H1 (cell line): ENCODE data around the gene PPP6C. TPM values are rescaled to one million over a fixed set of nuclear protein-coding genes. Genes with fewer than 3 reads are reported as not detected.

Experiments used
- ASH2L ChIP-seq: fragments of 200-600, 300-600 bp; sonication (generic); IDR thresholded peaks from one replicate; pipeline ENCODE4 v1.7.1; 2017; ENCODE audit warnings: low read length
- CBX5 ChIP-seq: fragments of 300-800, 300-1000 bp; sonication (generic); IDR thresholded peaks from 2 replicates; pipeline ENCODE4 v1.7.1; 2016; ENCODE audit warnings: antibody characterized with exemption, low read length, low read depth
- CHD2 ChIP-seq: IDR thresholded peaks from 2 replicates; pipeline ENCODE4 v1.6.1; 2012; ENCODE audit warnings: low read length, improper control_type of control experiment
- CREB1 ChIP-seq: IDR thresholded peaks from 2 replicates; pipeline ENCODE4 v1.6.1; 2012; ENCODE audit warnings: inconsistent platforms
- JUN ChIP-seq: IDR thresholded peaks from 2 replicates; pipeline ENCODE4 v1.6.1; 2011; ENCODE audit warnings: low read depth, mild to moderate bottlenecking, improper control_type of control experiment, low read length
- KDM4A ChIP-seq: IDR thresholded peaks from one replicate; pipeline ENCODE4 v1.7.1; 2012; ENCODE audit warnings: low read depth, mild to moderate bottlenecking, moderate library complexity, low read length, inconsistent platforms; ENCODE audit not compliant: severe bottlenecking
- KDM5A ChIP-seq: fragments of 200-600 bp; IDR thresholded peaks from 2 replicates; pipeline ENCODE4 v1.7.1; 2012; ENCODE audit warnings: mild to moderate bottlenecking, low read length, inconsistent platforms, mixed read lengths
- NRF1 ChIP-seq: IDR thresholded peaks from 2 replicates; pipeline ENCODE4 v1.6.1; 2011; ENCODE audit warnings: mild to moderate bottlenecking, low read depth, low read length, improper control_type of control experiment
- POLR2AphosphoS5 ChIP-seq: IDR thresholded peaks from 2 replicates; pipeline ENCODE4 v1.6.1; 2011; ENCODE audit warnings: low read depth, low read length
- RAD21 ChIP-seq, 2 experiments: IDR thresholded peaks in 1 of 2; conservative IDR thresholded peaks in 1 of 2; 2 replicates each; pipeline ENCODE4 v1.6.1; 2011; ENCODE audit warnings: low read depth in 2 of 2, low read length in 2 of 2, improper control_type of control experiment in 1 of 2, inconsistent platforms in 1 of 2, mild to moderate bottlenecking in 1 of 2, moderate library complexity in 1 of 2
- SP2 ChIP-seq: IDR thresholded peaks from 2 replicates; pipeline ENCODE4 v1.6.1; 2012; ENCODE audit warnings: mild to moderate bottlenecking, low read length, inconsistent platforms
- TAF7 ChIP-seq: optimal IDR thresholded peaks from 2 replicates; pipeline ENCODE3; 2011; ENCODE audit warnings: low read depth, mild to moderate bottlenecking, inconsistent platforms, low read length, moderate library complexity, borderline replicate concordance
- TBP ChIP-seq: IDR thresholded peaks from 2 replicates; pipeline ENCODE4 v1.6.1; 2011; ENCODE audit warnings: low read depth, low read length, improper control_type of control experiment
- YY1 ChIP-seq: IDR thresholded peaks from 2 replicates; pipeline ENCODE4 v1.6.1; 2011; ENCODE audit warnings: low read depth, mild to moderate bottlenecking, low read length
- polyA plus RNA-seq, 7 experiments: library from polyadenylated mRNA; depleted of rRNA in 3 of 7; stranded (reverse) in 5 of 7; unstranded in 2 of 7; fragments of >200 nt in 5 of 7; fragments of 200-250 nt in 2 of 7; gene quantifications; 1 replicate in 5 of 7; 2 replicates in 1 of 7; 4 replicates in 1 of 7; pipeline versions ENCODE4 v1.2.1 to v1.2.3, GENCODE V29; 2011 to 2013; ENCODE audit warnings: missing spikeins in 2 of 7, mixed read lengths in 2 of 7
- total RNA-seq: library from RNA; stranded (reverse); fragmentation: NEBNext Ultra II Directional; extraction: Animal tissue kit (Norgen Biotek cat#: 25700); gene quantifications from 2 replicates; pipeline ENCODE4 v1.2.1, GENCODE V29; 2021
- TF ChIP-seq, protein P1 (sequence below): IDR thresholded peaks from 2 replicates; pipeline ENCODE4 v1.6.1; 2012; ENCODE audit warnings: inconsistent platforms

The PPP6C gene
- total and polyA plus RNA-seq, 2 of the 8 experiments (the other 6 are each of a cell fraction or from before 2014, with no cell fraction given): 22.8 to 52.3 TPM

DNA sequence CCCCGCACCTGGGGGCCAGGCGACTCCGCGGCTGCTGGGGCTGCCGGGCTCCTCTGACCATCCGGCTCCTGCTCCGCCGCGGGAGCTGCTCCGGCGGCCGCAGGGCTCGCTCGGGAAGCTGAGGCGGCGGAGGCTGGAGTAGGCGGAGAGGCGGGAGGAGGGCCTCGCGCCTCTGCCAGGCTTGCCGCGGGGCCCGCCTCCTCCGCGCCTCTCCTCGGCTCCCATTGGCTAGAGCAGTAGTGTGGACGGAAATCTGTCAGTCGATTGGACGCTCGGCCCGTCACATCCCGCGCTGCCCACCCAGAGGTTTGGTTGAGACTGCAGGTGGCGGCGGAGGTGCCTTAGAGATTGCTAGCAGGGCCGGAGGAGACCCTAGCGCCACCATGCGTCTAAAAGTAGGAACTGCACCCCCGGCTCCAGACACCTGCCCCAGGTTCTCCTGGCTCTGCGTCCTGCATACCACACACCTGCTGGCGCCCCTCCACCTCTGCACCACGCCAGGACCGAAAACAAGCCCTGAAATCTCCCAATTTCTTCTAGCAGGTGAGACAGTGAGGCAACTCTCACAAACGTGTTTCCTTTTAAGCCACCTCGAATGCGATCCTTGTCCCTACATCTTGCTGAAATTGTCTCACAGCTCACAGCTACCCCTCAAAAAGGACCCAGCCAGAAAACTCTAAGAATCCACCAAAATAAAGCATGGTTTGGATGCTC is 46.1 kb downstream of the PPP6C start, which contains the start of gene SCAI (continued):
- TF ChIP-seq JUN: no peak
- TF ChIP-seq YY1: no peak
- peak; percentile 8 for TF ChIP-seq KDM4A
- peak; percentile 13 for TF ChIP-seq TAF7
- peak; percentile 84 for TF ChIP-seq SP2
- peak; percentile 93 for TF ChIP-seq CHD2
- peak; percentile 79 to 83 for TF ChIP-seq RAD21 (IDR thresholded peaks at IDR 0.05 in 1 of 2, conservative IDR thresholded peaks at IDR 0.05 in 1 of 2; ENCODE audit: low read depth in 2 of 2, low read length in 2 of 2)
- no peak; the same call in 1 of the 2 replicates for TF ChIP-seq NRF1
- TF ChIP-seq KDM5A: no peak
- peak; percentile 65; the same call in 1 of the 2 replicates for TF ChIP-seq POLR2AphosphoS5
- no peak for TF ChIP-seq CBX5
- TF ChIP-seq TBP: peak; percentile 54
- peak; percentile 66 for TF ChIP-seq CREB1
- TF ChIP-seq, protein P1, sequence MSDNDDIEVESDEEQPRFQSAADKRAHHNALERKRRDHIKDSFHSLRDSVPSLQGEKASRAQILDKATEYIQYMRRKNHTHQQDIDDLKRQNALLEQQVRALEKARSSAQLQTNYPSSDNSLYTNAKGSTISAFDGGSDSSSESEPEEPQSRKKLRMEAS: peak; percentile 54; the same call in 1 of the 2 replicates
- TF ChIP-seq ASH2L: peak; percentile 63
